GM18907 (cell line): ENCODE results near the gene ROBO2.

Experiments
- ATAC-seq: cut with Tn5 transposase; IDR thresholded peaks from one replicate; pipeline ENCODE4 v1.9.1; 2021; ENCODE audit warnings: mild to moderate bottlenecking, moderate library complexity; ENCODE audit not compliant: unreplicated experiment

The ROBO2 gene

GRCh38 chr3:77052733-77053670 lies 13.1 kb downstream of the ROBO2 start:
- ATAC-seq: no peak

- ATAC-seq: no peak
Observed at GRCh38 chr3:77053795-77054194, 13.9 kb downstream of the ROBO2 start.

- ATAC-seq: no peak
Observed at GRCh38 chr3:77055841-77056341, 16.0 kb downstream of the ROBO2 start.

- ATAC-seq: no peak
Observed at GRCh38 chr3:77059354-77059753, 19.5 kb downstream of the ROBO2 start.

GRCh38 chr3:77063423-77063822 lies 23.5 kb downstream of the ROBO2 start:
- ATAC-seq: no peak

GRCh38 chr3:77065750-77066149 lies 25.9 kb downstream of the ROBO2 start:
- ATAC-seq: no peak

GRCh38 chr3:77066829-77067228 lies 26.9 kb downstream of the ROBO2 start:
- ATAC-seq: no peak

- ATAC-seq: no peak
Observed at GRCh38 chr3:77068808-77069207, 28.9 kb downstream of the ROBO2 start.

- no peak for ATAC-seq
Observed at GRCh38 chr3:77071364-77071763, 31.5 kb downstream of the ROBO2 start.

GRCh38 chr3:77071809-77072208 lies 31.9 kb downstream of the ROBO2 start:
- no peak for ATAC-seq

- ATAC-seq: no peak
Observed at GRCh38 chr3:77072232-77072631, 32.3 kb downstream of the ROBO2 start.

GRCh38 chr3:77078279-77078678 lies 38.4 kb downstream of the ROBO2 start:
- no peak for ATAC-seq

- ATAC-seq: no peak
Observed at GRCh38 chr3:77079988-77080610, 40.2 kb downstream of the ROBO2 start.

- ATAC-seq: no peak
Observed at GRCh38 chr3:77081240-77081661, 41.4 kb downstream of the ROBO2 start.

GRCh38 chr3:77084511-77084910 lies 44.6 kb downstream of the ROBO2 start:
- no peak for ATAC-seq

GRCh38 chr3:77086408-77086807 lies 46.5 kb downstream of the ROBO2 start:
- ATAC-seq: no peak

GRCh38 chr3:77091809-77092208 lies 51.9 kb downstream of the ROBO2 start:
- ATAC-seq: no peak

GRCh38 chr3:77093101-77093500 lies 53.2 kb downstream of the ROBO2 start:
- no peak for ATAC-seq

GRCh38 chr3:77096145-77096544 lies 56.2 kb downstream of the ROBO2 start:
- no peak for ATAC-seq

- no peak for ATAC-seq
Observed at GRCh38 chr3:77096966-77097890, 57.3 kb downstream of the ROBO2 start.
